Inflammatory macrophage treated with lipopolysaccharide for 4 hours (primary cell): ENCODE results near the gene MALRD1.

Experiments used
- DNase-seq: peaks from one replicate; pipeline ENCODE4 v3.0.0-alpha.2; 2020

Gene MALRD1

GRCh38 chr10:19408924-19409323 is 360.3 kb downstream of the MALRD1 start:
- no peak for DNase-seq

- no peak for DNase-seq
These were observed 362.5 kb downstream of the MALRD1 start for GRCh38 chr10:19411119-19411518.

GRCh38 chr10:19412531-19412930 is 363.9 kb downstream of the MALRD1 start:
- DNase-seq, result peak; percentile 23

- no peak for DNase-seq
These were observed 367.6 kb downstream of the MALRD1 start for GRCh38 chr10:19416164-19416563.

- no peak for DNase-seq
These were observed 369.1 kb downstream of the MALRD1 start for GRCh38 chr10:19417740-19418139.

- DNase-seq, result no peak
These were observed 373.1 kb downstream of the MALRD1 start for GRCh38 chr10:19421674-19422073.

GRCh38 chr10:19426034-19426433 is 377.4 kb downstream of the MALRD1 start:
- DNase-seq, result no peak

GRCh38 chr10:19431622-19432351 is 383.2 kb downstream of the MALRD1 start:
- no peak for DNase-seq

GRCh38 chr10:19449860-19450259 is 401.3 kb downstream of the MALRD1 start:
- DNase-seq, result no peak

GRCh38 chr10:19451356-19451755 is 402.8 kb downstream of the MALRD1 start:
- DNase-seq, result no peak

- DNase-seq, result no peak
These were observed 403.3 kb downstream of the MALRD1 start for GRCh38 chr10:19451937-19452336.

- DNase-seq, result no peak
These were observed 405.4 kb downstream of the MALRD1 start for GRCh38 chr10:19453967-19454366.

GRCh38 chr10:19461588-19461987 is 413.0 kb downstream of the MALRD1 start:
- DNase-seq, result no peak

GRCh38 chr10:19466709-19467108 is 418.1 kb downstream of the MALRD1 start:
- DNase-seq, result no peak

- DNase-seq, result no peak
These were observed 419.8 kb downstream of the MALRD1 start for GRCh38 chr10:19468413-19468812.

GRCh38 chr10:19469521-19469920 is 420.9 kb downstream of the MALRD1 start:
- no peak for DNase-seq

- DNase-seq, result no peak
These were observed 431.3 kb downstream of the MALRD1 start for GRCh38 chr10:19479854-19480253.

GRCh38 chr10:19480353-19480752 is 431.8 kb downstream of the MALRD1 start:
- no peak for DNase-seq

- no peak for DNase-seq
These were observed 434.8 kb downstream of the MALRD1 start for GRCh38 chr10:19483421-19483820.

- DNase-seq, result no peak
These were observed 440.1 kb downstream of the MALRD1 start for GRCh38 chr10:19488592-19489280.

GRCh38 chr10:19491166-19491565 is 442.6 kb downstream of the MALRD1 start:
- DNase-seq, result peak; percentile 32

GRCh38 chr10:19493917-19494316 is 445.3 kb downstream of the MALRD1 start:
- no peak for DNase-seq

- DNase-seq, result no peak
These were observed 448.4 kb downstream of the MALRD1 start for GRCh38 chr10:19497026-19497425.
